ENCODE measurements around the gene PCDH8. TPM values are rescaled to one million over a fixed set of nuclear protein-coding genes. Genes with fewer than 3 reads are reported as not detected.

PCDH8 gene
- total RNA-seq, 1 experiment from 2014 or later: 2.1 TPM

DNA sequence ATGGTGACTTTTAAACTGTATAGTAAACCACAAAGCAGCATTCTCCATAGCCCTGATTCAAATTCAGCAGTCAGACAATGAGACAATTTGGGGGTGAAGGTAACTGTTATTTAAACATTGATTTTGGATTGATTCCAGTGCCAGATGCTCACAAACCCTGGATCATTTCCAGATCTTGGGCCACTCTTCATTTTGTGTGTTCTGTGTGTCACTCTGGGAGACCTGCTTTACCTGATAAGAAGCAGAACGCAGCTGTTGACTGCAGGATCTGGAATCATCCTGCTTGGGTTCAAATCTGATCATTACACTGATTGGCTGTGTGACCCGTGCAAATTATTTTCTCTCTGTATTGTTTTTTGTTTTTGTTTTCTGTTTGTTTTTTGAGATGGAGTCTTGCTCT lies 4.0 kb upstream of the PCDH8 start:
- H3K9ac ChIP-seq (ENCODE audit: extremely low read depth, insufficient read length, low read length): no peak overlapping the region
- H3K27me3 ChIP-seq (ENCODE audit: insufficient read depth, low read length): peaks cover 25% of the 10 kb centered on the region
- peaks cover 58 to 72% of the 10 kb centered on the region in 2 experiments for H3K4me1 Mint-ChIP-seq

More for the DNA sequence above, 4.0 kb upstream of the PCDH8 start:
- H2BK120ac ChIP-seq (ENCODE audit: low read depth, low read length, poor library complexity, severe bottlenecking): no peak overlapping the region
- H3K4me2 ChIP-seq (ENCODE audit: insufficient read depth, insufficient read length, low read length): peak overlapping the region; percentile 89
- DNase-seq: no peak
- H4K91ac ChIP-seq (ENCODE audit: insufficient read length, low read depth, low read length): no peak overlapping the region
- TF ChIP-seq, protein P1, sequence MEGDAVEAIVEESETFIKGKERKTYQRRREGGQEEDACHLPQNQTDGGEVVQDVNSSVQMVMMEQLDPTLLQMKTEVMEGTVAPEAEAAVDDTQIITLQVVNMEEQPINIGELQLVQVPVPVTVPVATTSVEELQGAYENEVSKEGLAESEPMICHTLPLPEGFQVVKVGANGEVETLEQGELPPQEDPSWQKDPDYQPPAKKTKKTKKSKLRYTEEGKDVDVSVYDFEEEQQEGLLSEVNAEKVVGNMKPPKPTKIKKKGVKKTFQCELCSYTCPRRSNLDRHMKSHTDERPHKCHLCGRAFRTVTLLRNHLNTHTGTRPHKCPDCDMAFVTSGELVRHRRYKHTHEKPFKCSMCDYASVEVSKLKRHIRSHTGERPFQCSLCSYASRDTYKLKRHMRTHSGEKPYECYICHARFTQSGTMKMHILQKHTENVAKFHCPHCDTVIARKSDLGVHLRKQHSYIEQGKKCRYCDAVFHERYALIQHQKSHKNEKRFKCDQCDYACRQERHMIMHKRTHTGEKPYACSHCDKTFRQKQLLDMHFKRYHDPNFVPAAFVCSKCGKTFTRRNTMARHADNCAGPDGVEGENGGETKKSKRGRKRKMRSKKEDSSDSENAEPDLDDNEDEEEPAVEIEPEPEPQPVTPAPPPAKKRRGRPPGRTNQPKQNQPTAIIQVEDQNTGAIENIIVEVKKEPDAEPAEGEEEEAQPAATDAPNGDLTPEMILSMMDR (conservative IDR thresholded peaks at IDR 0.05): no peak
- peak overlapping the region; percentile 82 to 90 for H3K4me3 Mint-ChIP-seq
- H3K23me2 ChIP-seq (ENCODE audit: insufficient read length, low read depth, low read length, poor library complexity, severe bottlenecking): peaks cover 33% of the 10 kb centered on the region
- H4K5ac ChIP-seq (ENCODE audit: insufficient read length, low read depth, low read length): no peak overlapping the region
- no peaks in the 10 kb centered on the region; a peak in 2 of 7 replicates for H3K36me3 Mint-ChIP-seq (ENCODE audit: insufficient read depth in 1 of 3, low read depth in 3 of 3)
- H2AFZ ChIP-seq (ENCODE audit: low read length): no peak overlapping the region
- H3K18ac ChIP-seq (ENCODE audit: insufficient read length, low read depth, low read length): no peak overlapping the region
- H3K9me3 Mint-ChIP-seq: no peaks in the 10 kb centered on the region; a peak in 2 of 5 replicates
- no peak overlapping the region for H3K23ac ChIP-seq (ENCODE audit: insufficient read length, low read depth, low read length)
- no CpG with 5 or more reads among the region's 2 CpGs for whole genome bisulfite sequencing (ENCODE audit: extremely low coverage, insufficient read length, low lambda C conversion rate)
- H3K9me3 ChIP-seq (ENCODE audit: control insufficient read depth, low read depth, low read length): no peaks in the 10 kb centered on the region
- H3K4ac ChIP-seq (ENCODE audit: low read depth, low read length): no peak overlapping the region
- no peaks in the 10 kb centered on the region for H3K79me2 ChIP-seq (ENCODE audit: insufficient read depth, low read length)
- no peak overlapping the region for H2BK20ac ChIP-seq (ENCODE audit: low read depth, low read length, poor library complexity, severe bottlenecking)
- H3K27me3 Mint-ChIP-seq (ENCODE audit: low read depth): peaks cover 58% of the 10 kb centered on the region
- H3T11ph ChIP-seq (ENCODE audit: low read length): no peak overlapping the region
- H3K27ac ChIP-seq (ENCODE audit: insufficient read length, low read depth, low read length): no peak overlapping the region
- peak overlapping the region in 2 of 3 experiments; percentile 30 to 99; a peak in 3 of 7 replicates for H3K27ac Mint-ChIP-seq
- no peak overlapping the region for H2BK5ac ChIP-seq (ENCODE audit: insufficient read length, low read length)
- H2BK12ac ChIP-seq (ENCODE audit: insufficient read length, low read depth, low read length): no peak overlapping the region
- no peak overlapping the region for H2AK5ac ChIP-seq (ENCODE audit: insufficient read length, low read length)
- no peak overlapping the region for H3K56ac ChIP-seq (ENCODE audit: insufficient read length, low read depth, low read length)
- no peaks in the 10 kb centered on the region for H3K79me1 ChIP-seq (ENCODE audit: insufficient read depth, low read depth, low read length, poor library complexity, severe bottlenecking)
- no peak overlapping the region for H3K14ac ChIP-seq (ENCODE audit: insufficient read depth, low read length)
- peaks cover 7% of the 10 kb centered on the region for H3K4me1 ChIP-seq (ENCODE audit: insufficient read depth, low read length)
- no peak overlapping the region for H4K8ac ChIP-seq (replicated peaks; ENCODE audit: insufficient read length, low read depth, low read length)
- no peak overlapping the region for H2BK15ac ChIP-seq (ENCODE audit: low read depth, low read length)
- peaks cover 3% of the 10 kb centered on the region for H4K20me1 ChIP-seq (ENCODE audit: control insufficient read depth, insufficient read depth, insufficient read length)
